K562 (cell line): ENCODE results near the gene CREB5. TPM values are rescaled to one million over a fixed set of nuclear protein-coding genes. Genes with fewer than 3 reads are reported as not detected.

ENCODE experiments used
- CHD4 ChIP-seq: fragments of 200-600 bp; sonication (generic); IDR thresholded peaks from 3 replicates; pipeline ENCODE4 v1.6.1; 2012; ENCODE audit warnings: low read depth, mild to moderate bottlenecking, mixed read lengths, low read length, inconsistent platforms; ENCODE audit not compliant: insufficient read depth, insufficient replicate concordance, poor library complexity, severe bottlenecking
- NONO ChIP-seq, 2 experiments: fragments of 200-400 bp in 1 of 2; fragments of 450-650 bp in 1 of 2; formaldehyde crosslinking in 1 of 2; IDR thresholded peaks; 2 replicates each; pipeline ENCODE4 v1.6.1; 2017; ENCODE audit warnings: low read depth in 2 of 2, mild to moderate bottlenecking in 2 of 2, moderate library complexity in 2 of 2, low read length in 1 of 2
- PTRF ChIP-seq: fragments of 450-650 bp; IDR thresholded peaks from 2 replicates; pipeline ENCODE4 v1.6.1; 2016; ENCODE audit warnings: mild to moderate bottlenecking, missing genetic modification characterization, missing compliant biosample characterization
- SMARCA4 ChIP-seq: fragments of 450-650 bp; IDR thresholded peaks from 2 replicates; pipeline ENCODE4 v1.6.1; 2016
- polyA plus RNA-seq, 8 experiments: library from polyadenylated mRNA; depleted of rRNA in 4 of 8; stranded (reverse) in 5 of 8; unstranded in 3 of 8; fragments of >200 nt; fragmentation: Nextera tagmentation in 2 of 8; fragmentation: Illumina TruSeq in 1 of 8; extraction: Ambion mirVana in 2 of 8; extraction: Trizol in 1 of 8; gene quantifications; 2 replicates each; pipeline versions ENCODE4 v1.2.1 to v1.2.3, GENCODE V29; 2011 to 2014; ENCODE audit warnings: inconsistent platforms in 1 of 8, missing spikeins in 1 of 8
- total RNA-seq, 7 experiments: library from RNA; depleted of rRNA in 6 of 7; stranded (reverse); fragments of >200 nt in 6 of 7; fragmentation: Illumina TruSeq in 2 of 7; extraction: Trizol in 2 of 7; gene quantifications; 2 replicates each; pipeline versions ENCODE4 v1.2.1 to v1.2.3, GENCODE V29; 2011 to 2021; ENCODE audit warnings: low replicate concordance in 1 of 7
- TF ChIP-seq, protein P1 (sequence below): fragments of 250-450 bp; sonication (Bioruptor Pico); IDR thresholded peaks from 2 replicates; pipeline ENCODE4 v1.4.0; 2020; ENCODE audit warnings: mild to moderate bottlenecking, moderate library complexity
- TF ChIP-seq, protein P2 (sequence below): sonication (generic); formaldehyde crosslinking; IDR thresholded peaks from 2 replicates; pipeline ENCODE4 v1.4.0; 2020; ENCODE audit warnings: mild to moderate bottlenecking, missing genetic modification reagents

The CREB5 gene
- total and polyA plus RNA-seq, 9 of the 15 experiments (the other 6 are each of a cell fraction or from before 2014, with no cell fraction given): 0.33 to 6.4 (median 1.8) TPM

DNA sequence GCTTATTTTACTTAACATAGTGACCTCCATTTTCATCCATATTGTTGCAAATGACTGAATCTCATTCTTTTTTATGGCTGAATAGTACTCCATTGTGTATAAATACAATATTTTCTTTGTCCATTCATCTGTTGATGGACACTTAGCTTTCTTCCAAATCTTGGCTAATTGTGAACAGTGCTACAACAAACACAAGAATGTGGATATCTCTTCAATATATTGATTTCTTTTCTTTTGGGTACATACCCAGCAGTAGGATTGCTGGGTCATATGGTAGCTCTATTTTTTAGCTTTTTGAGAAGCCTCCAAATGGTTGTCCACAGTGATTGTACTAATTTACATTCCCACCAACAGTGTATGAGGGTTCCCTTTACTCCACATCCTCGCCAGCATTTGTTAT, 58.0 kb downstream of the CREB5 start (continued):
- TF ChIP-seq, protein P1, sequence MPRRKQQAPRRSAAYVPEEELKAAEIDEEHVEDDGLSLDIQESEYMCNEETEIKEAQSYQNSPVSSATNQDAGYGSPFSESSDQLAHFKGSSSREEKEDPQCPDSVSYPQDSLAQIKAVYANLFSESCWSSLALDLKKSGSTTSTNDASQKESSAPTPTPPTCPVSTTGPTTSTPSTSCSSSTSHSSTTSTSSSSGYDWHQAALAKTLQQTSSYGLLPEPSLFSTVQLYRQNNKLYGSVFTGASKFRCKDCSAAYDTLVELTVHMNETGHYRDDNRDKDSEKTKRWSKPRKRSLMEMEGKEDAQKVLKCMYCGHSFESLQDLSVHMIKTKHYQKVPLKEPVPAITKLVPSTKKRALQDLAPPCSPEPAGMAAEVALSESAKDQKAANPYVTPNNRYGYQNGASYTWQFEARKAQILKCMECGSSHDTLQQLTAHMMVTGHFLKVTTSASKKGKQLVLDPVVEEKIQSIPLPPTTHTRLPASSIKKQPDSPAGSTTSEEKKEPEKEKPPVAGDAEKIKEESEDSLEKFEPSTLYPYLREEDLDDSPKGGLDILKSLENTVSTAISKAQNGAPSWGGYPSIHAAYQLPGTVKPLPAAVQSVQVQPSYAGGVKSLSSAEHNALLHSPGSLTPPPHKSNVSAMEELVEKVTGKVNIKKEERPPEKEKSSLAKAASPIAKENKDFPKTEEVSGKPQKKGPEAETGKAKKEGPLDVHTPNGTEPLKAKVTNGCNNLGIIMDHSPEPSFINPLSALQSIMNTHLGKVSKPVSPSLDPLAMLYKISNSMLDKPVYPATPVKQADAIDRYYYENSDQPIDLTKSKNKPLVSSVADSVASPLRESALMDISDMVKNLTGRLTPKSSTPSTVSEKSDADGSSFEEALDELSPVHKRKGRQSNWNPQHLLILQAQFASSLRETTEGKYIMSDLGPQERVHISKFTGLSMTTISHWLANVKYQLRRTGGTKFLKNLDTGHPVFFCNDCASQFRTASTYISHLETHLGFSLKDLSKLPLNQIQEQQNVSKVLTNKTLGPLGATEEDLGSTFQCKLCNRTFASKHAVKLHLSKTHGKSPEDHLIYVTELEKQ (CRISPR knock-in tag): no peak
- no peak for TF ChIP-seq NONO (IDR thresholded peaks at IDR 0.05; ENCODE audit: low read depth in 2 of 2, low read length in 1 of 2)
- no peak for TF ChIP-seq PTRF (tag)
- TF ChIP-seq SMARCA4: no peak
- TF ChIP-seq CHD4: no peak
- TF ChIP-seq, protein P2, sequence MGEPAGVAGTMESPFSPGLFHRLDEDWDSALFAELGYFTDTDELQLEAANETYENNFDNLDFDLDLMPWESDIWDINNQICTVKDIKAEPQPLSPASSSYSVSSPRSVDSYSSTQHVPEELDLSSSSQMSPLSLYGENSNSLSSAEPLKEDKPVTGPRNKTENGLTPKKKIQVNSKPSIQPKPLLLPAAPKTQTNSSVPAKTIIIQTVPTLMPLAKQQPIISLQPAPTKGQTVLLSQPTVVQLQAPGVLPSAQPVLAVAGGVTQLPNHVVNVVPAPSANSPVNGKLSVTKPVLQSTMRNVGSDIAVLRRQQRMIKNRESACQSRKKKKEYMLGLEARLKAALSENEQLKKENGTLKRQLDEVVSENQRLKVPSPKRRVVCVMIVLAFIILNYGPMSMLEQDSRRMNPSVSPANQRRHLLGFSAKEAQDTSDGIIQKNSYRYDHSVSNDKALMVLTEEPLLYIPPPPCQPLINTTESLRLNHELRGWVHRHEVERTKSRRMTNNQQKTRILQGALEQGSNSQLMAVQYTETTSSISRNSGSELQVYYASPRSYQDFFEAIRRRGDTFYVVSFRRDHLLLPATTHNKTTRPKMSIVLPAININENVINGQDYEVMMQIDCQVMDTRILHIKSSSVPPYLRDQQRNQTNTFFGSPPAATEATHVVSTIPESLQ (CRISPR knock-in tag): no peak
